HEK293 (cell line): ENCODE data around the gene MEF2C.

Experiments
- CTCF ChIA-PET: fragments of 350-600 bp; formaldehyde crosslinking; extraction: SDS; loops from one replicate; lab custom pipeline; 2021; ENCODE audit warnings: antibody characterized with exemption; lab: Yijun Ruan, JAX
- POLR2A ChIA-PET: fragments of 300-600 bp; formaldehyde crosslinking; extraction: SDS; loops from one replicate; lab custom pipeline; 2020; ENCODE audit warnings: antibody characterized with exemption, inconsistent platforms; lab: Yijun Ruan, JAX
- H3K27ac ChIP-seq: fragments of 200-500 bp; sonication (Bioruptor generic); 2 replicates; pipeline ENCODE4 v1.5.1; 2014; ENCODE audit warnings: low read depth, low read length, control low read depth, inconsistent platforms; ENCODE audit errors: extremely low read depth
- H3K36me3 ChIP-seq, 2 experiments: fragments of 200-500 bp in 1 of 2; sonication (Bioruptor generic) in 1 of 2; 1 replicate in 1 of 2; 2 replicates in 1 of 2; pipeline ENCODE4 v1.5.1; 2014 to 2017; ENCODE audit warnings: inconsistent platforms in 2 of 2, low read length in 2 of 2; ENCODE audit not compliant: control insufficient read depth in 2 of 2, insufficient read depth in 1 of 2
- H3K4me1 ChIP-seq: fragments of 200-500 bp; sonication (Bioruptor generic); 2 replicates; pipeline ENCODE4 v1.5.1; 2014; ENCODE audit warnings: mild to moderate bottlenecking, low read length, inconsistent platforms; ENCODE audit not compliant: control insufficient read depth, insufficient read depth
- H3K4me3 ChIP-seq: 2 replicates; pipeline ENCODE4 v1.5.1; 2011; ENCODE audit warnings: low read depth, mild to moderate bottlenecking, control low read depth, low read length, moderate library complexity
- H3K9me3 ChIP-seq: fragments of 200-500 bp; sonication (Bioruptor generic); 2 replicates; pipeline ENCODE4 v1.5.1; 2014; ENCODE audit warnings: low read depth, low read length, inconsistent platforms; ENCODE audit not compliant: control insufficient read depth, insufficient read depth
- GLIS1 ChIP-seq: fragments of 450-650 bp; formaldehyde crosslinking; IDR thresholded peaks from 2 replicates; pipeline ENCODE4 v1.5.1; 2016; ENCODE audit warnings: missing biosample characterization, missing genetic modification characterization
- OSR2 ChIP-seq: fragments of 450-650 bp; formaldehyde crosslinking; IDR thresholded peaks from 2 replicates; pipeline ENCODE4 v1.5.1; 2016; ENCODE audit warnings: missing biosample characterization, missing genetic modification characterization
- TRIM28 ChIP-seq: IDR thresholded peaks from 2 replicates; pipeline ENCODE4 v1.6.1; 2011; ENCODE audit warnings: low read length, control low read depth, borderline replicate concordance
- YY2 ChIP-seq: fragments of 450-650 bp; formaldehyde crosslinking; IDR thresholded peaks from 2 replicates; pipeline ENCODE4 v1.5.1; 2016; ENCODE audit warnings: missing biosample characterization, missing genetic modification characterization
- ZEB2 ChIP-seq: fragments of 450-650 bp; formaldehyde crosslinking; IDR thresholded peaks from 2 replicates; pipeline ENCODE4 v1.5.1; 2016; ENCODE audit warnings: missing biosample characterization, missing genetic modification characterization
- ZIC2 ChIP-seq: fragments of 450-650 bp; formaldehyde crosslinking; IDR thresholded peaks from 2 replicates; pipeline ENCODE4 v1.5.1; 2016; ENCODE audit warnings: missing biosample characterization, missing genetic modification characterization
- ZNF19 ChIP-seq: fragments of 450-650 bp; formaldehyde crosslinking; IDR thresholded peaks from 2 replicates; pipeline ENCODE4; 2016; ENCODE audit warnings: missing biosample characterization, missing genetic modification characterization, low read depth
- ZNF211 ChIP-seq: fragments of 450-650 bp; formaldehyde crosslinking; IDR thresholded peaks from 2 replicates; pipeline ENCODE4 v1.5.1; 2016; ENCODE audit warnings: low read depth, missing biosample characterization, missing genetic modification characterization
- ZNF214 ChIP-seq: fragments of 450-650 bp; formaldehyde crosslinking; IDR thresholded peaks from 2 replicates; pipeline ENCODE4 v1.5.1; 2017; ENCODE audit warnings: missing biosample characterization, mild to moderate bottlenecking, missing genetic modification characterization, borderline replicate concordance
- ZNF23 ChIP-seq: fragments of 450-650 bp; formaldehyde crosslinking; IDR thresholded peaks from 2 replicates; pipeline ENCODE4 v1.5.1; 2016; ENCODE audit warnings: missing biosample characterization, missing genetic modification characterization, borderline replicate concordance
- ZNF239 ChIP-seq: fragments of 450-650 bp; formaldehyde crosslinking; IDR thresholded peaks from 2 replicates; pipeline ENCODE4 v1.5.1; 2016; ENCODE audit warnings: missing biosample characterization, missing genetic modification characterization
- ZNF302 ChIP-seq: fragments of 450-650 bp; formaldehyde crosslinking; IDR thresholded peaks from 2 replicates; pipeline ENCODE4 v1.5.1; 2016; ENCODE audit warnings: missing biosample characterization, missing genetic modification characterization, low read depth
- ZNF324 ChIP-seq: fragments of 450-650 bp; formaldehyde crosslinking; IDR thresholded peaks from 2 replicates; pipeline ENCODE4 v1.5.1; 2016; ENCODE audit warnings: missing biosample characterization, missing genetic modification characterization
- ZNF354C ChIP-seq: fragments of 450-650 bp; formaldehyde crosslinking; IDR thresholded peaks from 2 replicates; pipeline ENCODE4 v1.5.1; 2016; ENCODE audit warnings: missing biosample characterization, missing genetic modification characterization, low read depth, borderline replicate concordance
- ZNF521 ChIP-seq: fragments of 450-650 bp; formaldehyde crosslinking; IDR thresholded peaks from 2 replicates; pipeline ENCODE4 v1.5.1; 2017; ENCODE audit warnings: missing biosample characterization, mild to moderate bottlenecking, missing genetic modification characterization
- ZNF596 ChIP-seq: fragments of 450-650 bp; IDR thresholded peaks from 2 replicates; pipeline ENCODE4 v1.5.0; 2018; ENCODE audit warnings: missing biosample characterization, mild to moderate bottlenecking, missing genetic modification characterization, moderate library complexity
- TF ChIP-seq, protein P1 (sequence below): fragments of 450-650 bp; formaldehyde crosslinking; IDR thresholded peaks from 2 replicates; pipeline ENCODE4 v1.5.1; 2016; ENCODE audit warnings: missing biosample characterization, missing genetic modification characterization, low read depth
- TF ChIP-seq, protein P2 (sequence below): fragments of 450-650 bp; formaldehyde crosslinking; IDR thresholded peaks from 2 replicates; pipeline ENCODE4 v1.5.0; 2017; ENCODE audit warnings: missing biosample characterization, missing genetic modification characterization, borderline replicate concordance
- TF ChIP-seq, protein P3 (sequence below): fragments of 450-650 bp; formaldehyde crosslinking; IDR thresholded peaks from 2 replicates; pipeline ENCODE4 v1.5.1; 2017; ENCODE audit warnings: missing biosample characterization, missing genetic modification characterization

MEF2C gene

DNA sequence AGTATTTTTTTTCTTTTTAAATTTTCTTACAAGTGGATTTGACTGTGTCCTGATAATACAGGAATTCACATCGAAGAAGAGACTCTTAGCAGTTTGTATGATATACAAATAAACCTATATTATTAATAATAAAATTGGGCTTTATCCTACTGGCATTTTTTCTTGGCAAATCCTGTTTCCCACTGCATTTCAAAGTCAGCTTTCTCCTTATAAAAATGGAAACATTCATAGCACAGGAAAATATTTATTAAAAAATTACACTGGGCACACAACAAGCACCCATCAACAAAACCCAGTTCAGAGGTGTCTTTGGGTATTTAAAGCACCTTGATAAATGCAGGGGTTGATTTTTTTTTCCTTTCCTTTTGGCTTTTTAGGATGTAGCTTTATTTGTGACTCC is 200.9 kb downstream of the MEF2C start (continued):
- TF ChIP-seq, protein P1, sequence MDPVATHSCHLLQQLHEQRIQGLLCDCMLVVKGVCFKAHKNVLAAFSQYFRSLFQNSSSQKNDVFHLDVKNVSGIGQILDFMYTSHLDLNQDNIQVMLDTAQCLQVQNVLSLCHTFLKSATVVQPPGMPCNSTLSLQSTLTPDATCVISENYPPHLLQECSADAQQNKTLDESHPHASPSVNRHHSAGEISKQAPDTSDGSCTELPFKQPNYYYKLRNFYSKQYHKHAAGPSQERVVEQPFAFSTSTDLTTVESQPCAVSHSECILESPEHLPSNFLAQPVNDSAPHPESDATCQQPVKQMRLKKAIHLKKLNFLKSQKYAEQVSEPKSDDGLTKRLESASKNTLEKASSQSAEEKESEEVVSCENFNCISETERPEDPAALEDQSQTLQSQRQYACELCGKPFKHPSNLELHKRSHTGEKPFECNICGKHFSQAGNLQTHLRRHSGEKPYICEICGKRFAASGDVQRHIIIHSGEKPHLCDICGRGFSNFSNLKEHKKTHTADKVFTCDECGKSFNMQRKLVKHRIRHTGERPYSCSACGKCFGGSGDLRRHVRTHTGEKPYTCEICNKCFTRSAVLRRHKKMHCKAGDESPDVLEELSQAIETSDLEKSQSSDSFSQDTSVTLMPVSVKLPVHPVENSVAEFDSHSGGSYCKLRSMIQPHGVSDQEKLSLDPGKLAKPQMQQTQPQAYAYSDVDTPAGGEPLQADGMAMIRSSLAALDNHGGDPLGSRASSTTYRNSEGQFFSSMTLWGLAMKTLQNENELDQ = no peak
- TF ChIP-seq TRIM28 = no peak
- no peak for TF ChIP-seq ZNF324 (tag by site-specific recombination)
- TF ChIP-seq GLIS1 = no peak
- TF ChIP-seq ZNF214 = no peak
- no peak for TF ChIP-seq ZNF19
- TF ChIP-seq, all 188 proteins: peak for 0

DNA sequence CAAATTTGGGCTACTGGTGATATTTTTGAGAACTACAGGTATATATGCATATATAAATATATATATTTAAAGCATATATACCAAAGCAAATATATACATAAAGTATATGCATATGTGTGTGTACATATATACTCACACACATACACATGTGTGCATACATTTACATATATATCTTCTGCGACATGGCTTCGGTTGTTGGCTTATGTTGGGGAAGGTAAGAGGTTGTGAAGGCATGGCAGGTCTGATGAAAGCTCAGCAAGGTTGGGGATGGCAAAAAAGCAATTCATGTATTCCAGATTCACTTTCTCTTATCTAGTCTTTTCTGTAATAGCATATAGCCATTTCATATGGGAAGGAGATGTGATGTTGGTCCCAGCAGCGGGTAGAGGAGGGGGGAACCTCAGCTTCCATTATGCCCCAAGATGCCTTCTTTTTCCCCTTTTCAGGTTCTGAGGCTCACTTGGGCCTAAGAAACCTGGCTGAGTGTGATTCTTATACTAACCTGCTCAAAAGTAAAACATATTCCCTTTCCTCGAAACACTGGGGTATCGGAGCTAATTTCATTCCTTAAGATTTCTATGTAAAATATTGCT is 201.7 kb downstream of the MEF2C start:
- Histone ChIP-seq H3K36me3 (no peaks in the 10 kb centered on the region), H3K4me3 (no peak overlapping the region)
- POLR2A ChIA-PET = interaction anchor here (1.3 kb wide), 1 partner anchor 14 kb away, joined by 3 read pairs; no protein-coding TSS in a partner anchor
- TF ChIP-seq, protein P2, sequence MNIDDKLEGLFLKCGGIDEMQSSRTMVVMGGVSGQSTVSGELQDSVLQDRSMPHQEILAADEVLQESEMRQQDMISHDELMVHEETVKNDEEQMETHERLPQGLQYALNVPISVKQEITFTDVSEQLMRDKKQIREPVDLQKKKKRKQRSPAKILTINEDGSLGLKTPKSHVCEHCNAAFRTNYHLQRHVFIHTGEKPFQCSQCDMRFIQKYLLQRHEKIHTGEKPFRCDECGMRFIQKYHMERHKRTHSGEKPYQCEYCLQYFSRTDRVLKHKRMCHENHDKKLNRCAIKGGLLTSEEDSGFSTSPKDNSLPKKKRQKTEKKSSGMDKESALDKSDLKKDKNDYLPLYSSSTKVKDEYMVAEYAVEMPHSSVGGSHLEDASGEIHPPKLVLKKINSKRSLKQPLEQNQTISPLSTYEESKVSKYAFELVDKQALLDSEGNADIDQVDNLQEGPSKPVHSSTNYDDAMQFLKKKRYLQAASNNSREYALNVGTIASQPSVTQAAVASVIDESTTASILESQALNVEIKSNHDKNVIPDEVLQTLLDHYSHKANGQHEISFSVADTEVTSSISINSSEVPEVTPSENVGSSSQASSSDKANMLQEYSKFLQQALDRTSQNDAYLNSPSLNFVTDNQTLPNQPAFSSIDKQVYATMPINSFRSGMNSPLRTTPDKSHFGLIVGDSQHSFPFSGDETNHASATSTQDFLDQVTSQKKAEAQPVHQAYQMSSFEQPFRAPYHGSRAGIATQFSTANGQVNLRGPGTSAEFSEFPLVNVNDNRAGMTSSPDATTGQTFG (tag by site-specific recombination) = no peak
- TF ChIP-seq ZNF354C (no peak), ZNF211 (tag by site-specific recombination) (no peak), OSR2 (tag by site-specific recombination) (no peak), ZNF521 (tag by site-specific recombination) (no peak), ZNF596 (tag by site-specific recombination) (no peak), ZIC2 (tag by site-specific recombination) (no peak), ZNF239 (no peak), ZEB2 (tag by site-specific recombination) (no peak), ZNF302 (no peak), YY2 (no peak), ZNF23 (no peak)
- TF ChIP-seq, protein P3, sequence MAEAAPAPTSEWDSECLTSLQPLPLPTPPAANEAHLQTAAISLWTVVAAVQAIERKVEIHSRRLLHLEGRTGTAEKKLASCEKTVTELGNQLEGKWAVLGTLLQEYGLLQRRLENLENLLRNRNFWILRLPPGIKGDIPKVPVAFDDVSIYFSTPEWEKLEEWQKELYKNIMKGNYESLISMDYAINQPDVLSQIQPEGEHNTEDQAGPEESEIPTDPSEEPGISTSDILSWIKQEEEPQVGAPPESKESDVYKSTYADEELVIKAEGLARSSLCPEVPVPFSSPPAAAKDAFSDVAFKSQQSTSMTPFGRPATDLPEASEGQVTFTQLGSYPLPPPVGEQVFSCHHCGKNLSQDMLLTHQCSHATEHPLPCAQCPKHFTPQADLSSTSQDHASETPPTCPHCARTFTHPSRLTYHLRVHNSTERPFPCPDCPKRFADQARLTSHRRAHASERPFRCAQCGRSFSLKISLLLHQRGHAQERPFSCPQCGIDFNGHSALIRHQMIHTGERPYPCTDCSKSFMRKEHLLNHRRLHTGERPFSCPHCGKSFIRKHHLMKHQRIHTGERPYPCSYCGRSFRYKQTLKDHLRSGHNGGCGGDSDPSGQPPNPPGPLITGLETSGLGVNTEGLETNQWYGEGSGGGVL (tag by site-specific recombination) = no peak
- TF ChIP-seq, all 188 proteins: peak for 0
- Histone ChIP-seq H3K27ac (no peak overlapping the region), H3K4me1 (peaks cover 3% of the 10 kb centered on the region), H3K9me3 (no peaks in the 10 kb centered on the region)
- CTCF ChIA-PET = interaction anchor here (0.5 to 4.1 kb wide), 11 partner anchors 10 to 900 kb away, joined by 3 to 28 read pairs (median 4); partner anchors contain the start of gene TMEM161B
